GM18873 (cell line): ENCODE data around the gene BCR.

Experiments
- ATAC-seq: cut with Tn5 transposase; IDR thresholded peaks from one replicate; pipeline ENCODE4 v1.9.1; 2021; ENCODE audit warnings: mild to moderate bottlenecking, moderate library complexity, moderate number of reproducible peaks; ENCODE audit not compliant: unreplicated experiment, low FRiP score

The BCR gene

GRCh38 chr22:23270798-23271596 lies 90.7 kb downstream of the BCR start:
- no peak for ATAC-seq

- no peak for ATAC-seq
Observed at GRCh38 chr22:23271597-23271908, 91.2 kb downstream of the BCR start.

- no peak for ATAC-seq
Observed at GRCh38 chr22:23272371-23272770, 92.1 kb downstream of the BCR start.

GRCh38 chr22:23272834-23273233 lies 92.5 kb downstream of the BCR start:
- ATAC-seq: no peak

- no peak for ATAC-seq
Observed at GRCh38 chr22:23273445-23274145, 93.3 kb downstream of the BCR start.

- no peak for ATAC-seq
Observed at GRCh38 chr22:23274146-23274526, 93.8 kb downstream of the BCR start.

- ATAC-seq: no peak
Observed at GRCh38 chr22:23274891-23275694, 94.8 kb downstream of the BCR start.

GRCh38 chr22:23275751-23276150 lies 95.4 kb downstream of the BCR start:
- no peak for ATAC-seq

- no peak for ATAC-seq
Observed at GRCh38 chr22:23276656-23277582, 96.6 kb downstream of the BCR start.

GRCh38 chr22:23277583-23278295 lies 97.4 kb downstream of the BCR start:
- no peak for ATAC-seq

GRCh38 chr22:23278883-23279675 lies 98.8 kb downstream of the BCR start:
- no peak for ATAC-seq

- no peak for ATAC-seq
Observed at GRCh38 chr22:23279781-23280180, 99.5 kb downstream of the BCR start.

- no peak for ATAC-seq
Observed at GRCh38 chr22:23280356-23281052, 100.2 kb downstream of the BCR start.

GRCh38 chr22:23281053-23281405 lies 100.7 kb downstream of the BCR start:
- no peak for ATAC-seq

GRCh38 chr22:23281406-23282088 lies 101.2 kb downstream of the BCR start:
- no peak for ATAC-seq

- no peak for ATAC-seq
Observed at GRCh38 chr22:23282089-23282501, 101.8 kb downstream of the BCR start.

- no peak for ATAC-seq
Observed at GRCh38 chr22:23282516-23282915, 102.2 kb downstream of the BCR start.

- ATAC-seq: no peak
Observed at GRCh38 chr22:23282986-23283385, 102.7 kb downstream of the BCR start.
